Activated naive CD8-positive, alpha-beta T cell treated with anti-CD3 and anti-CD28 coated beads, Interleukin-2, amount 10 ng/mL, durations not matched to agents 7 days and 5 days (primary cell): ENCODE results near the gene GINS1. TPM values are rescaled to one million over a fixed set of nuclear protein-coding genes. Genes with fewer than 3 reads are reported as not detected.

Experiments used
- ATAC-seq: fragments of 150-1000 bp; cut with Tn5 transposase; one replicate; pipeline ENCODE4 v1.10.0; 2021; ENCODE audit warnings: low read depth, moderate library complexity
- POLR2A ChIA-PET: fragments of 350-600 bp; sonication (Branson Sonifier 250); formaldehyde crosslinking; loops from one replicate; lab custom pipeline; 2021; ENCODE audit warnings: antibody characterized with exemption; lab: Charles Lee
- DNase-seq: peaks from one replicate; pipeline ENCODE4 v3.0.0; 2021
- H3K27ac Mint-ChIP-seq: one replicate; pipeline ENCODE4 v1.8.0; 2022; ENCODE audit warnings: mild to moderate bottlenecking, mixed read lengths
- H3K27me3 Mint-ChIP-seq: one replicate; pipeline ENCODE4 v1.8.0; 2022; ENCODE audit warnings: mild to moderate bottlenecking, moderate library complexity, mixed read lengths
- H3K36me3 Mint-ChIP-seq: one replicate; pipeline ENCODE4 v1.8.0; 2021; ENCODE audit warnings: mild to moderate bottlenecking, mixed read lengths
- H3K4me1 Mint-ChIP-seq: one replicate; pipeline ENCODE4 v1.8.0; 2021; ENCODE audit warnings: mixed read lengths
- H3K4me3 Mint-ChIP-seq: one replicate; pipeline ENCODE4 v1.8.0; 2022; ENCODE audit warnings: mild to moderate bottlenecking, moderate library complexity, mixed read lengths
- H3K9me3 Mint-ChIP-seq: one replicate; pipeline ENCODE4 v1.8.0; 2021; ENCODE audit warnings: mixed read lengths
- total RNA-seq, 2 experiments: library from RNA; stranded (reverse); gene quantifications; one replicate each; pipeline ENCODE4 v1.2.3, GENCODE V29; 2021

Gene GINS1
- total RNA-seq, 2 experiments from 2014 or later = 23.7 to 25.6 TPM

DNA sequence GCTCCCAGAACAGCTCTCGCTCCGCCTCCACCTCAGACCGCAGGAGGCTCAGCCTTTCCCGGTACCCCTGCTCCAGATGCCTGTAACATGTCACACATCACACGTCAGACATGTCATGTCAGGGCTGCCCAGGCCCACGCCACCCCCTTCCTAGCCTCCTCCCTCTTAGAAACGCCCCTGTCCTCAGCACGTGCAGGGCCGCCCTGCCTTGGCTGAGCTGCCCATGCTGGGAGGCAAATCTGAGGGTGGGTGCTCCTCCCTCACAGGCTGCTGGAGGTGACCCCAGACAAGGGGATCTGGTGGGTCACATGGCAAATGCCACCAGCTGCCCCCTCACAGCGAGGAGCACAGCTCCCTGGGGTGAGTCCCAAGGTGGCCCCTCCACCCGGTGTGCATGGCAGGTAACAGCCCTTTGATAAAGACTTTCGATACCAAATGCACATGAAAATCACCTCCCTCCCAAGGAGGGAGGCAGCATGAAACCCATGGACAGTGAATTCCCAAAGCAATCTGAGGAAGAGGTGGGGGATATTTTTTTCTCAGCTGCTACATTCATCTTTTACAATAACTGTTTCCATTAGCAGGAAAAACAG lies 84.1 kb downstream of the GINS1 start:
- peaks cover under 1% of the 10 kb centered on the region for H3K4me1 Mint-ChIP-seq
- H3K4me3 Mint-ChIP-seq = no peak overlapping the region
- POLR2A ChIA-PET = no interaction called here
- H3K36me3 Mint-ChIP-seq = no peaks in the 10 kb centered on the region
- H3K27me3 Mint-ChIP-seq = no peaks in the 10 kb centered on the region
- ATAC-seq (no peak), DNase-seq (no peak)
- H3K9me3 Mint-ChIP-seq = no peaks in the 10 kb centered on the region
- H3K27ac Mint-ChIP-seq = no peak overlapping the region

- no peaks in the 10 kb centered on the region for H3K27me3 Mint-ChIP-seq
- H3K9me3 Mint-ChIP-seq = no peaks in the 10 kb centered on the region
- H3K27ac Mint-ChIP-seq = no peak overlapping the region
- no peaks in the 10 kb centered on the region for H3K4me1 Mint-ChIP-seq
- ATAC-seq (no peak), DNase-seq (no peak)
- no peak overlapping the region for H3K4me3 Mint-ChIP-seq
- no peaks in the 10 kb centered on the region for H3K36me3 Mint-ChIP-seq
- POLR2A ChIA-PET = no interaction called here
Observed at GRCh38 chr20:25493137-25493536, 85.7 kb downstream of the GINS1 start.

GRCh38 chr20:25493748-25494505 lies 86.5 kb downstream of the GINS1 start:
- Mint-ChIP-seq H3K9me3 (no peaks in the 10 kb centered on the region), H3K27me3 (no peaks in the 10 kb centered on the region), H3K4me1 (no peaks in the 10 kb centered on the region), H3K27ac (no peak overlapping the region), H3K4me3 (no peak overlapping the region), H3K36me3 (no peaks in the 10 kb centered on the region)
- no peak for DNase-seq
- ATAC-seq = no peak
- POLR2A ChIA-PET = no interaction called here

GRCh38 chr20:25494506-25495188 lies 87.2 kb downstream of the GINS1 start:
- Mint-ChIP-seq H3K9me3 (no peaks in the 10 kb centered on the region), H3K27me3 (no peaks in the 10 kb centered on the region)

DNA sequence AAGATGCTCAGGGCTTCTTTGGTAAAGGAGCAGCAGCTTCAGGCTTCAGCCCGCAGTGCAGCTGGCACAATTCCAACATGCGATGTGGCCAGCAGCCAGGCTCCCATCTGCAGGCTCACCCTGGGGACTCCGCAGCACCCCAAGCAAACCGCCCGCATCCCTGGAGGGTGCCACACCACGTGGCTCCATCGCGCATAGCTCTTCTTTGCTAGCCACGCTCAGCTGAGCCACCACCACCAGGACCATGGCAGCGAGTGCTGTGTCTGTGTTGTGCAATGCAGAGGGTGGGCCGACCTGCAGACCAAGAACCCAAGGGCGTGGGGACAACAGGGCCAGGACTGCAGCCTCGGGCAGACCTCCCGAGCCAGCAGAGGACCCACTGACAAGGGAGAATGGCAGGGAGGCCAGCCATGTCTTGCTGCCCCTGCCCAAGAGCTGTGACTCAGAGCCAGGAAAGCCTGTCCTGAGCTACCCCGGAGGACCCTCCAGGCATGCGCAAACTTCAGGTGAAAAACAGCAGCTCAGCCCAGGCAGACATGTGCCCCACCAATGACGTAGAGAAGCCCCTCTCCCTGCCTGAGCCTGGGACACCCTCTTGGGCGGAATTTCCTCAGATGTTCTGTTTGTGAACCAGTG lies 87.8 kb downstream of the GINS1 start:
- no peaks in the 10 kb centered on the region for H3K4me1 Mint-ChIP-seq
- H3K27me3 Mint-ChIP-seq = no peaks in the 10 kb centered on the region
- no peaks in the 10 kb centered on the region for H3K36me3 Mint-ChIP-seq
- H3K9me3 Mint-ChIP-seq = no peaks in the 10 kb centered on the region
- POLR2A ChIA-PET = no interaction called here
- no peak overlapping the region for H3K27ac Mint-ChIP-seq
- ATAC-seq (no peak), DNase-seq (no peak)
- no peak overlapping the region for H3K4me3 Mint-ChIP-seq

More at GRCh38 chr20:25494506-25495188, 87.2 kb downstream of the GINS1 start:
- Mint-ChIP-seq H3K4me1 (no peaks in the 10 kb centered on the region), H3K4me3 (no peak overlapping the region), H3K36me3 (no peaks in the 10 kb centered on the region), H3K27ac (no peak overlapping the region)
- DNase-seq (no peak), ATAC-seq (no peak)
- POLR2A ChIA-PET = no interaction called here

- no peaks in the 10 kb centered on the region for H3K9me3 Mint-ChIP-seq
- no peak for DNase-seq
- no peak for ATAC-seq
- POLR2A ChIA-PET = no interaction called here
- no peaks in the 10 kb centered on the region for H3K27me3 Mint-ChIP-seq
- no peak overlapping the region for H3K27ac Mint-ChIP-seq
- no peaks in the 10 kb centered on the region for H3K4me1 Mint-ChIP-seq
- H3K4me3 Mint-ChIP-seq = no peak overlapping the region
- no peaks in the 10 kb centered on the region for H3K36me3 Mint-ChIP-seq
Observed at GRCh38 chr20:25496165-25496967, 88.9 kb downstream of the GINS1 start.

- no peaks in the 10 kb centered on the region for H3K9me3 Mint-ChIP-seq
- ATAC-seq (no peak), DNase-seq (no peak)
- H3K27me3 Mint-ChIP-seq = no peaks in the 10 kb centered on the region
- POLR2A ChIA-PET = no interaction called here
- no peaks in the 10 kb centered on the region for H3K4me1 Mint-ChIP-seq
- no peak overlapping the region for H3K4me3 Mint-ChIP-seq
- no peak overlapping the region for H3K27ac Mint-ChIP-seq
- H3K36me3 Mint-ChIP-seq = no peaks in the 10 kb centered on the region
Observed at GRCh38 chr20:25496968-25497401, 89.5 kb downstream of the GINS1 start.

DNA sequence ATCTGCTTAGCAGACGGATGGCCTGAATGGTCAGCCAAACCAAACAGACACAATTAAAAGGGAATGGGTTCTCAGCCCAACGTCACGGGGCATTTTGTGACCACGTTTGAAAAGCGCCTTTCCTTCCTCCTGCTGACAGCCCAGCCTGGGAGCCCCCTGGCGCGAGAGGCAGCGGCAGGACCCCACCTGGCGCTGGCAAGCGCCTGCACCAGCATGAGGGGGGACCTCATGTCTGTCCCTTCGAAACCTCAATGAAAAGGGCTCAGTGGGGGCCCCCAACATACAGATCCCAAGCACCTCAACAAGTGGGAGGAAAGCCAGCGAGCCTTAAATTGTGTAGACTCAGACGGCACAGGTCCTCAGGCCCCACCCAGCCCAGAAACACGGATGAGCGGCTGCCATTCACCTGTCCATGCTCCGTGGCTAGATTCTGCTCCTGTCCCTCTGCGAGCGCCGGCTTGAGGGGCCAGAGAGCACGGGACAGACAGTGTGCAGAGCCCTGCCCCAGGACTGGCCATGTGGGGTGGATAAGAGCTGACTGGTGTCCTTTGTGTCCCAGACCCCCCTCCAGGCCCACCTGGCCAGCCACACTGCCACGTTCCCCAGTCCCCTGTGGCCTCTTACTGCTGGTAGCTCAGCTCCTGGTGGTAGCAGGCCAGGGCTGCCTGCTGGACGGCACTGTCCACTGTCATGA lies 90.3 kb downstream of the GINS1 start:
- Mint-ChIP-seq H3K4me3 (no peak overlapping the region), H3K27ac (no peak overlapping the region), H3K9me3 (no peaks in the 10 kb centered on the region), H3K36me3 (no peaks in the 10 kb centered on the region), H3K4me1 (no peaks in the 10 kb centered on the region), H3K27me3 (no peaks in the 10 kb centered on the region)
- ATAC-seq (no peak), DNase-seq (no peak)
- POLR2A ChIA-PET = no interaction called here

Other genes with a start within 250 kb of the GINS1 start
- gene ENTPD6, start 212.0 kb upstream of the GINS1 start, total RNA-seq = 10 to 100 TPM; 54.6 to 62.3 TPM
- 10 to 100 TPM; 29.3 to 29.5 TPM for gene PYGB, start 159.6 kb upstream of the GINS1 start, total RNA-seq
- 10 to 100 TPM; 26.5 to 27.3 TPM for gene ABHD12, start 16.8 kb upstream of the GINS1 start, total RNA-seq
- 1 to 10 TPM; 2.2 to 2.5 TPM for gene NINL, start 177.9 kb downstream of the GINS1 start, total RNA-seq
- gene NANP, start 216.3 kb downstream of the GINS1 start, total RNA-seq = 1 to 10 TPM; 5.0 to 5.3 TPM